HCT116 (cell line): ENCODE results near the gene LRRC32. TPM values are rescaled to one million over a fixed set of nuclear protein-coding genes. Genes with fewer than 3 reads are reported as not detected.
"Not testable (repeated sequence)": the region's sequence is repeated elsewhere in the genome, so short reads cannot be mapped to it uniquely, and the experiment has no call there.

Source experiments
- ATAC-seq: fragments of 200-7000 bp; cut with Tn5 transposase; 2 replicates; pipeline ENCODE4 v1.9.1; 2020; ENCODE audit warnings: mild to moderate bottlenecking, moderate library complexity
- BruUV-seq: library from RNA; stranded (reverse); fragments of 400-500 nt; replicated peaks from 2 replicates; lab custom pipeline; 2021; lab: Mats Ljungman, UMichigan
- CTCF ChIA-PET: fragments of 300-600 bp; sonication (Branson Sonifier 250); formaldehyde crosslinking; loops from one replicate; lab custom pipeline; 2021; ENCODE audit warnings: antibody characterized with exemption; lab: Charles Lee
- POLR2A ChIA-PET: fragments of 300-600, 350-600 bp; sonication (Branson Sonifier 250); formaldehyde crosslinking; loops from one replicate; lab custom pipeline; 2021; ENCODE audit warnings: antibody characterized with exemption; lab: Charles Lee
- RAD21 ChIA-PET, 2 experiments: fragments of 300-600 bp; sonication (Branson Sonifier 250); formaldehyde crosslinking; loops; one replicate each; lab custom pipeline; 2023; ENCODE audit warnings: low total read pairs in 2 of 2; ENCODE audit not compliant: uncharacterized antibody in 2 of 2, unreplicated experiment in 2 of 2, low non-redundant PET in 1 of 2; lab: Charles Lee
- DNase-seq: peaks from one replicate; pipeline ENCODE4 v3.0.0-alpha.2; 2010; ENCODE audit warnings: low read depth, low spot score
- H2AFZ ChIP-seq: fragments of 200-600 bp; shearing (Covaris generic), sonication (generic); 2 replicates; pipeline ENCODE4 v1.6.1; 2017; ENCODE audit warnings: low read depth, mixed run types, mixed read lengths, antibody characterized with exemption, low read length; ENCODE audit not compliant: poor library complexity, severe bottlenecking
- H3K27ac ChIP-seq: 2 replicates; pipeline ENCODE4 v1.5.1; 2012; ENCODE audit warnings: low read depth, low read length
- H3K27me3 ChIP-seq: fragments of 200-600 bp; sonication (generic); 2 replicates; pipeline ENCODE4 v1.6.1; 2016; ENCODE audit warnings: mixed run types, low read length, mixed read lengths; ENCODE audit not compliant: insufficient read depth
- H3K36me3 ChIP-seq, 2 experiments: fragments of 200-500 bp in 1 of 2; fragments of 200-600 bp in 1 of 2; sonication (Bioruptor generic) in 1 of 2; sonication (generic) in 1 of 2; 2 replicates each; pipeline versions ENCODE4 v1.5.1 to v1.6.1; 2014 to 2016; ENCODE audit warnings: low read length in 2 of 2, inconsistent platforms in 1 of 2, mixed read lengths in 1 of 2, mixed run types in 1 of 2; ENCODE audit not compliant: insufficient read depth in 2 of 2, control insufficient read depth in 1 of 2
- H3K4me1 ChIP-seq, 2 experiments: fragments of 200-600 bp in 1 of 2; sonication (generic) in 1 of 2; 2 replicates each; pipeline versions ENCODE4 v1.5.1 to v1.6.1; 2012 to 2017; ENCODE audit warnings: low read length in 2 of 2, inconsistent platforms in 1 of 2, mild to moderate bottlenecking in 1 of 2, mixed read lengths in 1 of 2, mixed run types in 1 of 2, moderate library complexity in 1 of 2; ENCODE audit not compliant: insufficient read depth in 2 of 2, control insufficient read depth in 1 of 2
- H3K4me2 ChIP-seq: fragments of 200-600 bp; sonication (generic); 2 replicates; pipeline ENCODE4 v1.6.1; 2017; ENCODE audit warnings: mixed run types, low read length, mixed read lengths
- H3K4me3 ChIP-seq, 2 experiments: fragments of 200-600 bp in 1 of 2; sonication (generic) in 1 of 2; replicated peaks in 1 of 2; 2 replicates each; pipeline ENCODE4 v1.5.1; 2011 to 2016; ENCODE audit warnings: low read length in 2 of 2, control low read depth in 1 of 2, low read depth in 1 of 2, mild to moderate bottlenecking in 1 of 2, mixed read lengths in 1 of 2, mixed run types in 1 of 2
- H3K79me2 ChIP-seq: fragments of 200-600 bp; sonication (generic); 2 replicates; pipeline ENCODE4 v1.6.1; 2017; ENCODE audit warnings: mild to moderate bottlenecking, mixed run types, low read length, moderate library complexity, mixed read lengths; ENCODE audit not compliant: insufficient read depth
- H3K9ac ChIP-seq: fragments of 200-600 bp; sonication (generic); 2 replicates; pipeline ENCODE4 v1.6.1; 2016; ENCODE audit warnings: low read length, mixed read lengths
- H3K9me2 ChIP-seq: fragments of 200-600 bp; sonication (generic), shearing (Covaris generic); 2 replicates; pipeline ENCODE4 v1.6.1; 2017; ENCODE audit warnings: mixed run types, mild to moderate bottlenecking, moderate library complexity; ENCODE audit not compliant: insufficient read depth
- H3K9me3 ChIP-seq, 2 experiments: fragments of 200-500 bp in 1 of 2; fragments of 200-600 bp in 1 of 2; sonication (Bioruptor generic) in 1 of 2; sonication (generic) in 1 of 2; 2 replicates each; pipeline ENCODE4 v1.6.1; 2014 to 2017; ENCODE audit warnings: low read length in 2 of 2, mixed read lengths in 2 of 2, inconsistent platforms in 1 of 2, low read depth in 1 of 2, mild to moderate bottlenecking in 1 of 2, mixed run types in 1 of 2, moderate library complexity in 1 of 2; ENCODE audit not compliant: control insufficient read depth in 1 of 2, insufficient read depth in 1 of 2
- H4K20me1 ChIP-seq: fragments of 200-600 bp; sonication (generic), shearing (Covaris generic); 2 replicates; pipeline ENCODE4 v1.6.1; 2017; ENCODE audit warnings: mixed run types, mild to moderate bottlenecking, moderate library complexity; ENCODE audit not compliant: insufficient read depth
- intact Hi-C: fragments of 100-400 bp; cut with micrococcal nuclease; formaldehyde crosslinking; loops from 2 replicates; pipeline ENCODE4 v1.10.0; 2022
- total RNA-seq: library from RNA; stranded (reverse); gene quantifications from one replicate; pipeline ENCODE4 v1.2.1, GENCODE V29; 2021; ENCODE audit not compliant: unreplicated experiment

The LRRC32 gene
- total RNA-seq, 1 experiment from 2014 or later = 0.54 TPM

DNA sequence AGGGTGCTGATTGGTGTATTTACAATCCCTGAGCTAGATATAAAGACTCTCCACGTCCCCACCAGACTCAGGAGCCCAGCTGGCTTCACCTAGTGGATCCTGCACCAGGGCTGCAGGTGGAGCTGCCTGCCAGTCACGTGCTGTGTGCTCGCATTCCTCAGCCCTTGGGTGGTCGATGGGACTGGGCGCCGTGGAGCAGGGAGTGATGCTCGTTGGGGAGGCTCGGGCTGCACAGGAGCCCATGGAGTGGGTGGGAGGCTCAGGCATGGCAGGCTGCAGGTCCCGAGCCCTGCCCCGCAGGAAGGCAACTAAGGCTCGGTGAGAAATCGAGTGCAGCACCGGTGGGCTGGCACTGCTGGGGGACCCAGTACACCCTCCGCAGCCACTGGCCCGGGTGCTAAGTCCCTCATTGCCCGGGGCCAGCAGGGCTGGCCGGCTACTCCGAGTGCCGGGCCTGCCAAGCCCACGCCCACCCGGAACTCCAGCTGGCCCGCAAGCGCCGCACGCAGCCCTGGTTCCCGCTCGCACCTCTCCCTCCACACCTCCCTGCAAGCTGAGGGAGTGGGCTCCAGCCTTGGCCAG is 61.6 kb downstream of the LRRC32 start:
- DNase-seq, H3K36me3 ChIP-seq, H3K9me2 ChIP-seq, H3K27ac ChIP-seq, H3K9ac ChIP-seq, H3K27me3 ChIP-seq, H3K9me3 ChIP-seq, H3K79me2 ChIP-seq, intact Hi-C loops, H3K4me3 ChIP-seq, BruUV-seq, ATAC-seq, RAD21 ChIA-PET, H3K4me2 ChIP-seq, H3K4me1 ChIP-seq, H2AFZ ChIP-seq, CTCF ChIA-PET, H4K20me1 ChIP-seq: not testable (repeated sequence)
- POLR2A ChIA-PET = interaction anchor here (2.2 kb wide), 1 partner anchor 10 kb away, joined by 5 read pairs; no protein-coding TSS in a partner anchor

- RAD21 ChIA-PET, H3K4me1 ChIP-seq, H3K9me3 ChIP-seq, DNase-seq, H3K27me3 ChIP-seq, H3K79me2 ChIP-seq, H3K27ac ChIP-seq, H3K36me3 ChIP-seq, intact Hi-C loops, H2AFZ ChIP-seq, H3K4me3 ChIP-seq, H4K20me1 ChIP-seq, CTCF ChIA-PET, H3K4me2 ChIP-seq, H3K9ac ChIP-seq, H3K9me2 ChIP-seq, BruUV-seq, ATAC-seq: not testable (repeated sequence)
- POLR2A ChIA-PET = interaction anchor here (2.2 kb wide), 1 partner anchor 9 kb away, joined by 5 read pairs; no protein-coding TSS in a partner anchor
Measured at GRCh38 chr11:76608228-76608627, 62.3 kb downstream of the LRRC32 start.

Other genes starting within 250 kb of the LRRC32 start
- gene EMSY, start 225.7 kb downstream of the LRRC32 start, total RNA-seq = 22.7 TPM
- 21.9 TPM for gene TSKU, start 112.6 kb upstream of the LRRC32 start, total RNA-seq
- gene ACER3, start 190.2 kb upstream of the LRRC32 start, total RNA-seq = 19.1 TPM